ENCODE data around the gene ZFR2. TPM values are rescaled to one million over a fixed set of nuclear protein-coding genes. Genes with fewer than 3 reads are reported as not detected.

Gene ZFR2
- polyA plus RNA-seq, 1 of the 3 experiments (the other 2 are of a cell fraction), result 0.44 TPM

DNA sequence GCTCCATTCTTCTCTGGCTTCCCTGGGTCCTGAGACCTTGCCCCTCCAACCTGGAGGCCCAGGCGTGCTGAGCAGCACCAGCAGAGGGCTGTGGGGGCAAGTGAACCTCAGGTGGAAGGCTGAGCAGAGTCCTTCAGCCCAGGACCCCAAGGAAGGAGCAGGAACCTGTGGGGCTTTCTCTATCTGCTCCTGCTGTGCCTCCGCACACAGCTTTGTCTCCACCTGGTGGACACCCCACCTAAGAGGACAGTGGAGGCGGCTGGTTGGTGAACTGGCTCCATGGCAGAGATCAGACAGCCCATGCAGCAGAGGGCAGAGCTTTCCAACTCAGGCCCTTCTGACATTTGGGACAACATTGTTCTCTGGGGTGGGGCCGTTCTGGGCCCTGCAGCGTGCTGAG lies 19.7 kb downstream of the ZFR2 start:
- Histone ChIP-seq H4K20me1 (ENCODE audit: insufficient read depth) (no peaks in the 10 kb centered on the region), H3F3A (replicated peaks; ENCODE audit: insufficient read depth) (no peaks in the 10 kb centered on the region), H2AFZ (ENCODE audit: low read depth) (no peak overlapping the region), H3K27me3 (ENCODE audit: insufficient read depth) (peaks cover 7% of the 10 kb centered on the region; the same call in 1 of the 2 replicates), H3K4me3 (ENCODE audit: low read depth in 2 of 2, low read length in 1 of 2) (no peak overlapping the region; a peak in 1 of 4 replicates), H3K4me2 (no peak overlapping the region), H3K9ac (no peak overlapping the region), H3K9me2 (no peaks in the 10 kb centered on the region), H3K36me3 (replicated peaks in 1 of 2; ENCODE audit: control insufficient read depth in 1 of 2, insufficient read depth in 2 of 2, low read length in 1 of 2) (no peaks in the 10 kb centered on the region), H3K9me3 (no peaks in the 10 kb centered on the region), H3K79me2 (ENCODE audit: insufficient read depth) (no peaks in the 10 kb centered on the region), H3K4me1 (ENCODE audit: control insufficient read depth in 1 of 2, insufficient read depth in 2 of 2, low read depth in 1 of 2, low read length in 1 of 2) (no peaks in the 10 kb centered on the region), H3K27ac (ENCODE audit: low read depth in 2 of 2, low read length in 1 of 2) (no peak overlapping the region)
- TF ChIP-seq RAD21 (IDR thresholded peaks at IDR 0.05; ENCODE audit: low read length) (peak; percentile 47), FOXJ3 (CRISPR knock-in tag; IDR thresholded peaks at IDR 0.05) (no peak), EZH2phosphoT487 (IDR thresholded peaks at IDR 0.05; ENCODE audit: borderline replicate concordance, low read depth) (no peak), POLR2AphosphoS5 (IDR thresholded peaks at IDR 0.05; ENCODE audit: low read depth, low read length) (no peak), ELF1 (IDR thresholded peaks at IDR 0.05) (no peak), USF1 (IDR thresholded peaks at IDR 0.05; ENCODE audit: borderline replicate concordance, low read depth) (no peak), RXRA (IDR thresholded peaks at IDR 0.05; ENCODE audit: borderline replicate concordance, low read depth) (no peak)
- TF ChIP-seq, protein P1, sequence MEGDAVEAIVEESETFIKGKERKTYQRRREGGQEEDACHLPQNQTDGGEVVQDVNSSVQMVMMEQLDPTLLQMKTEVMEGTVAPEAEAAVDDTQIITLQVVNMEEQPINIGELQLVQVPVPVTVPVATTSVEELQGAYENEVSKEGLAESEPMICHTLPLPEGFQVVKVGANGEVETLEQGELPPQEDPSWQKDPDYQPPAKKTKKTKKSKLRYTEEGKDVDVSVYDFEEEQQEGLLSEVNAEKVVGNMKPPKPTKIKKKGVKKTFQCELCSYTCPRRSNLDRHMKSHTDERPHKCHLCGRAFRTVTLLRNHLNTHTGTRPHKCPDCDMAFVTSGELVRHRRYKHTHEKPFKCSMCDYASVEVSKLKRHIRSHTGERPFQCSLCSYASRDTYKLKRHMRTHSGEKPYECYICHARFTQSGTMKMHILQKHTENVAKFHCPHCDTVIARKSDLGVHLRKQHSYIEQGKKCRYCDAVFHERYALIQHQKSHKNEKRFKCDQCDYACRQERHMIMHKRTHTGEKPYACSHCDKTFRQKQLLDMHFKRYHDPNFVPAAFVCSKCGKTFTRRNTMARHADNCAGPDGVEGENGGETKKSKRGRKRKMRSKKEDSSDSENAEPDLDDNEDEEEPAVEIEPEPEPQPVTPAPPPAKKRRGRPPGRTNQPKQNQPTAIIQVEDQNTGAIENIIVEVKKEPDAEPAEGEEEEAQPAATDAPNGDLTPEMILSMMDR (IDR thresholded peaks at IDR 0.05), result peak; percentile 53
- POLR2A ChIA-PET, result no interaction called here
- peak; percentile 57 for DNase-seq
- 57% methylated on average over 2 of the region's 5 CpGs for WGBS (ENCODE audit: low lambda C conversion rate)
- CTCF ChIA-PET, result interaction anchor here (0.5 to 1.9 kb wide), 8 partner anchors 9 to 81 kb away, joined by 3 to 8 read pairs (median 4); no protein-coding TSS in a partner anchor

- Histone ChIP-seq H3K4me1 (ENCODE audit: control insufficient read depth in 1 of 2, insufficient read depth in 2 of 2, low read depth in 1 of 2, low read length in 1 of 2) (no peaks in the 10 kb centered on the region), H3K36me3 (replicated peaks in 1 of 2; ENCODE audit: control insufficient read depth in 1 of 2, insufficient read depth in 2 of 2, low read length in 1 of 2) (no peaks in the 10 kb centered on the region), H3K27ac (ENCODE audit: low read depth in 2 of 2, low read length in 1 of 2) (no peak overlapping the region), H3K79me2 (ENCODE audit: insufficient read depth) (no peaks in the 10 kb centered on the region), H3F3A (replicated peaks; ENCODE audit: insufficient read depth) (no peaks in the 10 kb centered on the region), H4K20me1 (ENCODE audit: insufficient read depth) (no peaks in the 10 kb centered on the region), H3K4me2 (no peak overlapping the region), H2AFZ (ENCODE audit: low read depth) (no peak overlapping the region), H3K9ac (no peak overlapping the region), H3K4me3 (ENCODE audit: low read depth in 2 of 2, low read length in 1 of 2) (no peak overlapping the region), H3K9me3 (no peaks in the 10 kb centered on the region), H3K27me3 (ENCODE audit: insufficient read depth) (peaks cover 14% of the 10 kb centered on the region), H3K9me2 (no peaks in the 10 kb centered on the region)
- TF ChIP-seq MAX (IDR thresholded peaks at IDR 0.05; ENCODE audit: low read depth) (peak; percentile 52; the same call in 1 of the 2 replicates), TAF1 (IDR thresholded peaks at IDR 0.05; ENCODE audit: borderline replicate concordance, low read depth, low read length) (no peak), TCF12 (IDR thresholded peaks at IDR 0.05) (0 out of 2 replicates have a peak, but pooled peaks have one; percentile 8)
- no peak for DNase-seq
- WGBS (ENCODE audit: low lambda C conversion rate), result 52% methylated on average over 5 of the region's 5 CpGs
- ChIA-PET CTCF (no interaction called here), POLR2A (no interaction called here)
These were observed 24.2 kb downstream of the ZFR2 start for GRCh38 chr19:3844596-3844995.
